ENCODE data around the gene EFEMP1. TPM values are rescaled to one million over a fixed set of nuclear protein-coding genes. Genes with fewer than 3 reads are reported as not detected.

Gene EFEMP1
- total and polyA plus RNA-seq, 4 donors: 0.65 to 11.5 (median 6.5) TPM

DNA sequence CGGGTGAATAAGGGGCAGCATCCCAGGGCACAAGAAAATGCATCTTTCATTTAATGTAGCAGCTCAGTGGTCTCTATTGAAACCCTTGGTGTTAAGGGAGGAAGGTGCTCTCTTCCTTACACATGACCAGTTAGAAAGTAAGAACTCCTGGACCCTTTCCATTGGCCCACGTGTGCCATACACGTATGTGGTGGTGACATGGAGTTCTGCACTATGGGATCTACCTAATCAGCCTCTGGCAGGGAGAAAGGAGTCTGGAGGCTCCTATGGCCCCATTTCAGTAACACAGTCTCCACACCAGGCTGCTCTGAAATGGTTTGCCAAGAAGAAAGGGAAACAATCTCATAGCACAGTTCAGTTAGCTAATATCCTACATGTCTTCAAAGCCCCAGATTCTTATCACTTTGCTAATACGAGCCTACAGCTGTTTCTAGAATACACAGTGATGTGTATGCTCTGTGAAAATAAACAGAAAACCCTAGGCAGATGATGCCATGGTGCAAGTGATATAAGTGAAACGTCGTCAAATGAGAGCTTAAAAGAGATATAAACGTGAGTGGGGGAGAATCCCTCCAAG, 7.0 kb downstream of the EFEMP1 start:
- no peaks in the 10 kb centered on the region for H3K9me3 ChIP-seq (ENCODE audit: control insufficient read depth in 4 of 4, low read length in 3 of 4)
- H3K27me3 ChIP-seq (ENCODE audit: control insufficient read depth in 4 of 4, insufficient read depth in 4 of 4, low read length in 3 of 4): peaks cover 0 to 7% (median 0%) of the 10 kb centered on the region in 4 donors
- no peak for DNase-seq (ENCODE audit: low spot score)
- no peak for TF ChIP-seq SP1 (IDR thresholded peaks at IDR 0.05)
- TF ChIP-seq FOXA1 (IDR thresholded peaks at IDR 0.05): no peak
- no peak for TF ChIP-seq EGR1 (IDR thresholded peaks at IDR 0.05; ENCODE audit: low read depth in 2 of 2)
- no peak for TF ChIP-seq TAF1 (conservative IDR thresholded peaks at IDR 0.05)
- TF ChIP-seq, protein P1, sequence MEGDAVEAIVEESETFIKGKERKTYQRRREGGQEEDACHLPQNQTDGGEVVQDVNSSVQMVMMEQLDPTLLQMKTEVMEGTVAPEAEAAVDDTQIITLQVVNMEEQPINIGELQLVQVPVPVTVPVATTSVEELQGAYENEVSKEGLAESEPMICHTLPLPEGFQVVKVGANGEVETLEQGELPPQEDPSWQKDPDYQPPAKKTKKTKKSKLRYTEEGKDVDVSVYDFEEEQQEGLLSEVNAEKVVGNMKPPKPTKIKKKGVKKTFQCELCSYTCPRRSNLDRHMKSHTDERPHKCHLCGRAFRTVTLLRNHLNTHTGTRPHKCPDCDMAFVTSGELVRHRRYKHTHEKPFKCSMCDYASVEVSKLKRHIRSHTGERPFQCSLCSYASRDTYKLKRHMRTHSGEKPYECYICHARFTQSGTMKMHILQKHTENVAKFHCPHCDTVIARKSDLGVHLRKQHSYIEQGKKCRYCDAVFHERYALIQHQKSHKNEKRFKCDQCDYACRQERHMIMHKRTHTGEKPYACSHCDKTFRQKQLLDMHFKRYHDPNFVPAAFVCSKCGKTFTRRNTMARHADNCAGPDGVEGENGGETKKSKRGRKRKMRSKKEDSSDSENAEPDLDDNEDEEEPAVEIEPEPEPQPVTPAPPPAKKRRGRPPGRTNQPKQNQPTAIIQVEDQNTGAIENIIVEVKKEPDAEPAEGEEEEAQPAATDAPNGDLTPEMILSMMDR (IDR thresholded peaks at IDR 0.05; ENCODE audit: low read depth, low read length, missing input control): no peak
- no peak overlapping the region for H3K27ac ChIP-seq (ENCODE audit: low read depth in 1 of 2, low read length in 2 of 2)
- H3K4me3 ChIP-seq (ENCODE audit: low read depth in 1 of 3, low read length in 3 of 3): no peak overlapping the region
- H3K9ac ChIP-seq (ENCODE audit: low read depth in 1 of 2, low read length in 2 of 2): no peak overlapping the region
- WGBS: 68% methylated on average over 7 of the region's 7 CpGs
- H3K36me3 ChIP-seq (ENCODE audit: control insufficient read depth in 4 of 4, insufficient read depth in 3 of 4, low read depth in 1 of 4, low read length in 3 of 4): no peaks in the 10 kb centered on the region
- H3K4me1 ChIP-seq (ENCODE audit: control insufficient read depth in 4 of 4, insufficient read depth in 4 of 4, low read length in 3 of 4): no peaks in the 10 kb centered on the region

DNA sequence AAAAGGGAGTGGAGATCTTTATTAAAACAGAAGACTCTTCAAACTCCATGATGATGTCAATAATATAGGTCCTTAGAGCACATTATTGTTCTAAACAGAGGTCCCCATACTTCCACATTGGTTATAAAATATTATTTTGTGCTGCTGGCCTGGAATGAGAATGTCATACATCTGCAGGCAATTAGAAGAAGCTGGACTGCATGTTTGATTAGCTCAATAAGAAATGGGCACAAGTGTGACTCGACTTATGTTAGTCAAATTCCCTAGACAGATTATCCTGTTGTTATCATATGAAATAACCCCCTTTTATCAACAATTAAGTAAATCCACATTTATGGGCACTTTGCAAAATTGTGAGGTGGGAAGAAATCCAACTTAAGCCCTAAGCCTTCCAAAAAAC, 8.8 kb downstream of the EFEMP1 start:
- Histone ChIP-seq H3K27me3 (ENCODE audit: control insufficient read depth in 4 of 4, insufficient read depth in 4 of 4, low read length in 3 of 4) (peaks cover 0 to 11% (median 0%) of the 10 kb centered on the region in 4 donors), H3K4me3 (ENCODE audit: low read depth in 1 of 3, low read length in 3 of 3) (no peak overlapping the region), H3K27ac (ENCODE audit: low read depth in 1 of 2, low read length in 2 of 2) (no peak overlapping the region), H3K9ac (ENCODE audit: low read depth in 1 of 2, low read length in 2 of 2) (no peak overlapping the region), H3K9me3 (ENCODE audit: control insufficient read depth in 4 of 4, low read length in 3 of 4) (no peaks in the 10 kb centered on the region), H3K4me1 (ENCODE audit: control insufficient read depth in 4 of 4, insufficient read depth in 4 of 4, low read length in 3 of 4) (no peaks in the 10 kb centered on the region), H3K36me3 (ENCODE audit: control insufficient read depth in 4 of 4, insufficient read depth in 3 of 4, low read depth in 1 of 4, low read length in 3 of 4) (no peaks in the 10 kb centered on the region)
- no peak for DNase-seq (ENCODE audit: low spot score)
- TF ChIP-seq RAD21 (IDR thresholded peaks at IDR 0.05): no peak
- TF ChIP-seq GABPA (IDR thresholded peaks at IDR 0.05 in 1 of 2, conservative IDR thresholded peaks at IDR 0.05 in 1 of 2): no peak
- TF ChIP-seq HNF4G (IDR thresholded peaks at IDR 0.05): no peak
- no peak for TF ChIP-seq SP1 (IDR thresholded peaks at IDR 0.05)
- TF ChIP-seq YY1 (IDR thresholded peaks at IDR 0.05): no peak
- no peak for TF ChIP-seq RXRA (IDR thresholded peaks at IDR 0.05)
- TF ChIP-seq, protein P2, sequence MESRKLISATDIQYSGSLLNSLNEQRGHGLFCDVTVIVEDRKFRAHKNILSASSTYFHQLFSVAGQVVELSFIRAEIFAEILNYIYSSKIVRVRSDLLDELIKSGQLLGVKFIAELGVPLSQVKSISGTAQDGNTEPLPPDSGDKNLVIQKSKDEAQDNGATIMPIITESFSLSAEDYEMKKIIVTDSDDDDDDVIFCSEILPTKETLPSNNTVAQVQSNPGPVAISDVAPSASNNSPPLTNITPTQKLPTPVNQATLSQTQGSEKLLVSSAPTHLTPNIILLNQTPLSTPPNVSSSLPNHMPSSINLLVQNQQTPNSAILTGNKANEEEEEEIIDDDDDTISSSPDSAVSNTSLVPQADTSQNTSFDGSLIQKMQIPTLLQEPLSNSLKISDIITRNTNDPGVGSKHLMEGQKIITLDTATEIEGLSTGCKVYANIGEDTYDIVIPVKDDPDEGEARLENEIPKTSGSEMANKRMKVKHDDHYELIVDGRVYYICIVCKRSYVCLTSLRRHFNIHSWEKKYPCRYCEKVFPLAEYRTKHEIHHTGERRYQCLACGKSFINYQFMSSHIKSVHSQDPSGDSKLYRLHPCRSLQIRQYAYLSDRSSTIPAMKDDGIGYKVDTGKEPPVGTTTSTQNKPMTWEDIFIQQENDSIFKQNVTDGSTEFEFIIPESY (IDR thresholded peaks at IDR 0.05): no peak
- TF ChIP-seq FOXA1 (IDR thresholded peaks at IDR 0.05): no peak
- no peak for TF ChIP-seq TAF1 (conservative IDR thresholded peaks at IDR 0.05)
- TF ChIP-seq, protein P1 (IDR thresholded peaks at IDR 0.05; ENCODE audit: low read depth, low read length, missing input control): no peak
- TF ChIP-seq FOXA2 (IDR thresholded peaks at IDR 0.05): no peak
- no peak for TF ChIP-seq EGR1 (IDR thresholded peaks at IDR 0.05; ENCODE audit: low read depth in 2 of 2)
- TF ChIP-seq, protein P3, sequence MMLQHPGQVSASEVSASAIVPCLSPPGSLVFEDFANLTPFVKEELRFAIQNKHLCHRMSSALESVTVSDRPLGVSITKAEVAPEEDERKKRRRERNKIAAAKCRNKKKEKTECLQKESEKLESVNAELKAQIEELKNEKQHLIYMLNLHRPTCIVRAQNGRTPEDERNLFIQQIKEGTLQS (IDR thresholded peaks at IDR 0.05): no peak
- no peak for TF ChIP-seq NR2F2 (IDR thresholded peaks at IDR 0.05)
- TF ChIP-seq, protein P4, sequence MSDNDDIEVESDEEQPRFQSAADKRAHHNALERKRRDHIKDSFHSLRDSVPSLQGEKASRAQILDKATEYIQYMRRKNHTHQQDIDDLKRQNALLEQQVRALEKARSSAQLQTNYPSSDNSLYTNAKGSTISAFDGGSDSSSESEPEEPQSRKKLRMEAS (IDR thresholded peaks at IDR 0.05): no peak
- TF ChIP-seq HNF4A (conservative IDR thresholded peaks at IDR 0.05): no peak
- TF ChIP-seq JUND (IDR thresholded peaks at IDR 0.05): no peak
- TF ChIP-seq, protein P5, sequence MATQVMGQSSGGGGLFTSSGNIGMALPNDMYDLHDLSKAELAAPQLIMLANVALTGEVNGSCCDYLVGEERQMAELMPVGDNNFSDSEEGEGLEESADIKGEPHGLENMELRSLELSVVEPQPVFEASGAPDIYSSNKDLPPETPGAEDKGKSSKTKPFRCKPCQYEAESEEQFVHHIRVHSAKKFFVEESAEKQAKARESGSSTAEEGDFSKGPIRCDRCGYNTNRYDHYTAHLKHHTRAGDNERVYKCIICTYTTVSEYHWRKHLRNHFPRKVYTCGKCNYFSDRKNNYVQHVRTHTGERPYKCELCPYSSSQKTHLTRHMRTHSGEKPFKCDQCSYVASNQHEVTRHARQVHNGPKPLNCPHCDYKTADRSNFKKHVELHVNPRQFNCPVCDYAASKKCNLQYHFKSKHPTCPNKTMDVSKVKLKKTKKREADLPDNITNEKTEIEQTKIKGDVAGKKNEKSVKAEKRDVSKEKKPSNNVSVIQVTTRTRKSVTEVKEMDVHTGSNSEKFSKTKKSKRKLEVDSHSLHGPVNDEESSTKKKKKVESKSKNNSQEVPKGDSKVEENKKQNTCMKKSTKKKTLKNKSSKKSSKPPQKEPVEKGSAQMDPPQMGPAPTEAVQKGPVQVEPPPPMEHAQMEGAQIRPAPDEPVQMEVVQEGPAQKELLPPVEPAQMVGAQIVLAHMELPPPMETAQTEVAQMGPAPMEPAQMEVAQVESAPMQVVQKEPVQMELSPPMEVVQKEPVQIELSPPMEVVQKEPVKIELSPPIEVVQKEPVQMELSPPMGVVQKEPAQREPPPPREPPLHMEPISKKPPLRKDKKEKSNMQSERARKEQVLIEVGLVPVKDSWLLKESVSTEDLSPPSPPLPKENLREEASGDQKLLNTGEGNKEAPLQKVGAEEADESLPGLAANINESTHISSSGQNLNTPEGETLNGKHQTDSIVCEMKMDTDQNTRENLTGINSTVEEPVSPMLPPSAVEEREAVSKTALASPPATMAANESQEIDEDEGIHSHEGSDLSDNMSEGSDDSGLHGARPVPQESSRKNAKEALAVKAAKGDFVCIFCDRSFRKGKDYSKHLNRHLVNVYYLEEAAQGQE (IDR thresholded peaks at IDR 0.05): no peak
- 72% methylated on average over 1 of the region's 1 CpG for WGBS
